ENCODE measurements around the gene EARS2. TPM values are rescaled to one million over a fixed set of nuclear protein-coding genes. Genes with fewer than 3 reads are reported as not detected.

EARS2 gene
- total and polyA plus RNA-seq, 10 of the 15 experiments (the other 5 are each of a cell fraction or from before 2014, with no cell fraction given): 12.9 to 65.9 (median 33.5) TPM

- no peaks in the 10 kb centered on the region for H3K27me3 ChIP-seq (replicated peaks in 1 of 2; ENCODE audit: control insufficient read depth in 2 of 2, insufficient read depth in 2 of 2, low read length in 1 of 2)
- in situ Hi-C loops (cut with MboI) (no loop called here), intact Hi-C loops (cut with micrococcal nuclease; ENCODE audit: unreplicated experiment) (no loop called here)
- TF ChIP-seq MEF2B (IDR thresholded peaks at IDR 0.05; ENCODE audit: partially characterized antibody, poor library complexity, severe bottlenecking) (no peak), POLR2AphosphoS5 (IDR thresholded peaks at IDR 0.05; ENCODE audit: low read length) (no peak), ATF3 (IDR thresholded peaks at IDR 0.05; ENCODE audit: borderline replicate concordance, extremely low read depth, low read depth, low read length) (no peak), IRF4 (IDR thresholded peaks at IDR 0.05; ENCODE audit: low read depth, low read length) (no peak), MTA2 (IDR thresholded peaks at IDR 0.05; ENCODE audit: low read depth) (no peak), CREB1 (IDR thresholded peaks at IDR 0.05; ENCODE audit: low read depth) (no peak), KAT2A (conservative IDR thresholded peaks at IDR 0.05; ENCODE audit: control insufficient read depth, low read depth, low read length) (no peak), EZH2 (IDR thresholded peaks at IDR 0.05; ENCODE audit: borderline replicate concordance, control insufficient read depth, low read depth, low read length) (no peak)
- H3K9ac ChIP-seq (ENCODE audit: control insufficient read depth, insufficient read depth, low read length): no peak overlapping the region
- ChIA-PET POLR2A (no interaction called here), CTCF (no interaction called here), RAD21 (ENCODE audit: unreplicated experiment) (no interaction called here), SMC1A (ENCODE audit: uncharacterized antibody, unreplicated experiment) (interaction anchor here (0.6 kb wide), 1 partner anchor 71 kb away, joined by 3 read pairs; no protein-coding TSS in a partner anchor)
- DNase-seq (ENCODE audit: low read depth, low spot score) (no peak), ATAC-seq (no peak), FAIRE-seq (no peak)
- H2AFZ ChIP-seq (ENCODE audit: control insufficient read depth, low read depth, low read length): no peak overlapping the region
- BruUV-seq (replicated peaks): no TSS peak
- no peaks in the 10 kb centered on the region for H3K4me1 ChIP-seq (ENCODE audit: control insufficient read depth, insufficient read depth, low read length)
- WGBS (ENCODE audit: insufficient coverage, insufficient replicate concordance, low lambda C conversion rate, missing lambda C conversion rate): 96% methylated on average over 4 of the region's 6 CpGs
- no peak overlapping the region for H3K27ac ChIP-seq (ENCODE audit: control insufficient read depth, insufficient read depth)
- no peak overlapping the region for H3K4me2 ChIP-seq (ENCODE audit: control insufficient read depth, insufficient read depth)
- H4K20me1 ChIP-seq (ENCODE audit: control insufficient read depth, insufficient read depth): no peaks in the 10 kb centered on the region
- H3K9me3 ChIP-seq (replicated peaks; ENCODE audit: control insufficient read depth, insufficient read depth, low read length): no peaks in the 10 kb centered on the region
- H3K36me3 ChIP-seq (ENCODE audit: control insufficient read depth in 2 of 2, insufficient read depth in 2 of 2, low read length in 1 of 2): peaks cover 4 to 41% of the 10 kb centered on the region in 2 experiments
- peaks cover 20% of the 10 kb centered on the region for H3K79me2 ChIP-seq (ENCODE audit: control insufficient read depth, insufficient read depth, low read length)
- H3K4me3 ChIP-seq: no peak overlapping the region
Measured at GRCh38 chr16:23563186-23563585, 6.0 kb upstream of the EARS2 start.

- BruUV-seq (replicated peaks): no TSS peak
Measured at GRCh38 chr16:23562505-23562904, 5.4 kb upstream of the EARS2 start.

More at GRCh38 chr16:23562505-23562904, 5.4 kb upstream of the EARS2 start:
- WGBS (ENCODE audit: insufficient coverage, insufficient replicate concordance, low lambda C conversion rate, missing lambda C conversion rate): 98% methylated on average over 13 of the region's 13 CpGs
- ChIA-PET RAD21 (ENCODE audit: unreplicated experiment) (no interaction called here), CTCF (no interaction called here), SMC1A (ENCODE audit: uncharacterized antibody, unreplicated experiment) (no interaction called here), POLR2A (no interaction called here)
- TF ChIP-seq SIN3A (IDR thresholded peaks at IDR 0.05; ENCODE audit: low read depth, low read length) (no peak), STAT1 (conservative IDR thresholded peaks at IDR 0.05) (no peak), BACH1 (IDR thresholded peaks at IDR 0.05; ENCODE audit: borderline replicate concordance) (no peak), ZBTB40 (IDR thresholded peaks at IDR 0.05; ENCODE audit: borderline replicate concordance) (no peak), YBX1 (IDR thresholded peaks at IDR 0.05) (no peak)
- in situ Hi-C loops (cut with MboI): no loop called here
- intact Hi-C loops (cut with micrococcal nuclease; ENCODE audit: unreplicated experiment): no loop called here
- H3K27me3 ChIP-seq (replicated peaks in 1 of 2; ENCODE audit: control insufficient read depth in 2 of 2, insufficient read depth in 2 of 2, low read length in 1 of 2): no peaks in the 10 kb centered on the region
- no peak overlapping the region for H3K4me2 ChIP-seq (ENCODE audit: control insufficient read depth, insufficient read depth)
- no peaks in the 10 kb centered on the region for H4K20me1 ChIP-seq (ENCODE audit: control insufficient read depth, insufficient read depth)
- H3K36me3 ChIP-seq (ENCODE audit: control insufficient read depth in 2 of 2, insufficient read depth in 2 of 2, low read length in 1 of 2): peaks cover 4 to 37% of the 10 kb centered on the region in 2 experiments
- no peaks in the 10 kb centered on the region for H3K4me1 ChIP-seq (ENCODE audit: control insufficient read depth, insufficient read depth, low read length)
- H2AFZ ChIP-seq (ENCODE audit: control insufficient read depth, low read depth, low read length): no peak overlapping the region
- no peak overlapping the region for H3K27ac ChIP-seq (ENCODE audit: control insufficient read depth, insufficient read depth)
- H3K79me2 ChIP-seq (ENCODE audit: control insufficient read depth, insufficient read depth, low read length): peaks cover 25% of the 10 kb centered on the region
- no peak for DNase-seq (ENCODE audit: low read depth, low spot score)
- H3K9ac ChIP-seq (ENCODE audit: control insufficient read depth, insufficient read depth, low read length): no peak overlapping the region
- H3K9me3 ChIP-seq (replicated peaks; ENCODE audit: control insufficient read depth, insufficient read depth, low read length): no peaks in the 10 kb centered on the region
- no peak for FAIRE-seq
- ATAC-seq: no peak
- no peak overlapping the region for H3K4me3 ChIP-seq

Data from GM12878 (cell line).